Measurements from ENCODE around the gene SUPT3H.
A peak's percentile ranks its signal among the peaks of the same experiment; 100 is the strongest.

SUPT3H gene

GRCh38 chr6:45206793-45207492 is 170.8 kb downstream of the SUPT3H start:
- no peak for TF ChIP-seq CTCF (conservative IDR thresholded peaks at IDR 0.05)
- no peak overlapping the region for H3K27ac ChIP-seq

GRCh38 chr6:45201484-45201883 is 176.2 kb downstream of the SUPT3H start:
- TF ChIP-seq CTCF (conservative IDR thresholded peaks at IDR 0.05), result no peak
- no peak overlapping the region for H3K27ac ChIP-seq

GRCh38 chr6:45200510-45200909 is 177.2 kb downstream of the SUPT3H start:
- TF ChIP-seq CTCF (conservative IDR thresholded peaks at IDR 0.05), result no peak
- no peak overlapping the region for H3K27ac ChIP-seq

- no peak overlapping the region for H3K27ac ChIP-seq
- TF ChIP-seq CTCF (conservative IDR thresholded peaks at IDR 0.05), result peak; percentile 5; the same call in 1 of the 2 replicates
Observed at GRCh38 chr6:45199554-45199953, 178.2 kb downstream of the SUPT3H start.

- TF ChIP-seq CTCF (conservative IDR thresholded peaks at IDR 0.05), result no peak
- H3K27ac ChIP-seq, result no peak overlapping the region
Observed at GRCh38 chr6:45196121-45196520, 181.6 kb downstream of the SUPT3H start.

- H3K27ac ChIP-seq, result no peak overlapping the region
- no peak for TF ChIP-seq CTCF (conservative IDR thresholded peaks at IDR 0.05)
Observed at GRCh38 chr6:45195137-45195536, 182.6 kb downstream of the SUPT3H start.

GRCh38 chr6:45192556-45192955 is 185.2 kb downstream of the SUPT3H start:
- no peak for TF ChIP-seq CTCF (conservative IDR thresholded peaks at IDR 0.05)
- H3K27ac ChIP-seq, result no peak overlapping the region

Data from VCaP (cell line).